GM04504 (cell line): ENCODE results near the gene ZIC1.

Experiments used
- DNase-seq: peaks from one replicate; pipeline ENCODE4 v3.0.0-alpha.2; 2012; ENCODE audit warnings: low read depth

The ZIC1 gene

GRCh38 chr3:147422601-147423536, 13.7 kb downstream of the ZIC1 start:
- DNase-seq: no peak

- DNase-seq: no peak
Observed at GRCh38 chr3:147423537-147423797, 14.3 kb downstream of the ZIC1 start.

- no peak for DNase-seq
Observed at GRCh38 chr3:147423798-147424580, 14.8 kb downstream of the ZIC1 start.

- DNase-seq: no peak
Observed at GRCh38 chr3:147424581-147425387, 15.6 kb downstream of the ZIC1 start.

GRCh38 chr3:147425388-147425850, 16.3 kb downstream of the ZIC1 start:
- DNase-seq: no peak

- DNase-seq: no peak
Observed at GRCh38 chr3:147426931-147427330, 17.8 kb downstream of the ZIC1 start.

GRCh38 chr3:147427746-147428145, 18.6 kb downstream of the ZIC1 start:
- DNase-seq: no peak

- no peak for DNase-seq
Observed at GRCh38 chr3:147428326-147428725, 19.2 kb downstream of the ZIC1 start.

- no peak for DNase-seq
Observed at GRCh38 chr3:147428754-147429153, 19.6 kb downstream of the ZIC1 start.

- DNase-seq: peak; percentile 63
Observed at GRCh38 chr3:147431751-147432150, 22.6 kb downstream of the ZIC1 start.

- DNase-seq: no peak
Observed at GRCh38 chr3:147447224-147447623, 38.1 kb downstream of the ZIC1 start.

- DNase-seq: no peak
Observed at GRCh38 chr3:147449669-147450068, 40.5 kb downstream of the ZIC1 start.

- no peak for DNase-seq
Observed at GRCh38 chr3:147458995-147459704, 50.0 kb downstream of the ZIC1 start.

- peak; percentile 21 for DNase-seq
Observed at GRCh38 chr3:147462856-147463255, 53.7 kb downstream of the ZIC1 start.
